SK-N-SH (cell line): ENCODE measurements around the gene CCNY.

Source experiments
- GABPA ChIP-seq: IDR thresholded peaks from 2 replicates; pipeline ENCODE4 v1.4.0; 2012; ENCODE audit warnings: low read depth, mild to moderate bottlenecking
- MAX ChIP-seq: IDR thresholded peaks from 2 replicates; pipeline ENCODE4 v1.4.0; 2012; ENCODE audit warnings: low read depth
- POLR2AphosphoS5 ChIP-seq: IDR thresholded peaks from 2 replicates; pipeline ENCODE4 v1.6.1; 2012; ENCODE audit warnings: low read depth, low read length
- RAD21 ChIP-seq: IDR thresholded peaks from 2 replicates; pipeline ENCODE4 v1.6.1; 2012; ENCODE audit warnings: mild to moderate bottlenecking, low read length
- SIN3A ChIP-seq: IDR thresholded peaks from 2 replicates; pipeline ENCODE4 v1.6.1; 2012; ENCODE audit warnings: low read depth, mild to moderate bottlenecking, low read length, moderate library complexity, borderline replicate concordance
- SMC3 ChIP-seq: IDR thresholded peaks from 2 replicates; pipeline ENCODE4 v1.6.1; 2012; ENCODE audit warnings: low read depth, low read length, improper control_type of control experiment
- TAF1 ChIP-seq: IDR thresholded peaks from 2 replicates; pipeline ENCODE4 v1.6.1; 2012; ENCODE audit warnings: low read depth, mild to moderate bottlenecking, low read length, moderate library complexity, borderline replicate concordance
- TEAD4 ChIP-seq: IDR thresholded peaks from 2 replicates; pipeline ENCODE4 v1.4.0; 2012; ENCODE audit warnings: mild to moderate bottlenecking, borderline replicate concordance; ENCODE audit not compliant: insufficient read depth
- TF ChIP-seq, protein P1 (sequence below): fragments of 200-600 bp; sonication (generic); IDR thresholded peaks from 2 replicates; pipeline ENCODE4 v1.6.1; 2017; ENCODE audit warnings: antibody characterized with exemption, mild to moderate bottlenecking, moderate library complexity

DNA sequence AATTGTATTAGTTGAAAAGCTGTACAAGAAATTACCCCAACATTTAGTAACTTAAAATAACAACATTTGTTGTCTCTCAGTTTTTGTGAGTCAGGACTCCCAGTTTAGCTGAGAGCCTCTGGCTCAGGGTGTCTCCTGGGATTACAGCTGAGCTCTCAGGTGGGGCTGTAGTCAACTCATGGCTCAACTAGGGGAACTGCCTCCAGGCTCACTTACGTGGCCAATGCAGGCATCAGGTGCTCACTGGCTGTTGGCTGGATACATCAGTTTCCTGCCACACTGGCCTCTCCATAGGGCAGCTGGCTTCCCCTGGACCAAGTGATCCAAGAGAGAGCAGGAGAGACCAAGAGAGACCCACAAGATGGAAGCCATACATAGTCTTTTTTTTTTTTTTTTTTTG lies 17.5 kb downstream of the CCNY start:
- TF ChIP-seq MAX (no peak), TAF1 (no peak), GABPA (no peak), RAD21 (no peak), SMC3 (no peak), POLR2AphosphoS5 (no peak), TEAD4 (no peak), SIN3A (no peak)
- TF ChIP-seq, protein P1, sequence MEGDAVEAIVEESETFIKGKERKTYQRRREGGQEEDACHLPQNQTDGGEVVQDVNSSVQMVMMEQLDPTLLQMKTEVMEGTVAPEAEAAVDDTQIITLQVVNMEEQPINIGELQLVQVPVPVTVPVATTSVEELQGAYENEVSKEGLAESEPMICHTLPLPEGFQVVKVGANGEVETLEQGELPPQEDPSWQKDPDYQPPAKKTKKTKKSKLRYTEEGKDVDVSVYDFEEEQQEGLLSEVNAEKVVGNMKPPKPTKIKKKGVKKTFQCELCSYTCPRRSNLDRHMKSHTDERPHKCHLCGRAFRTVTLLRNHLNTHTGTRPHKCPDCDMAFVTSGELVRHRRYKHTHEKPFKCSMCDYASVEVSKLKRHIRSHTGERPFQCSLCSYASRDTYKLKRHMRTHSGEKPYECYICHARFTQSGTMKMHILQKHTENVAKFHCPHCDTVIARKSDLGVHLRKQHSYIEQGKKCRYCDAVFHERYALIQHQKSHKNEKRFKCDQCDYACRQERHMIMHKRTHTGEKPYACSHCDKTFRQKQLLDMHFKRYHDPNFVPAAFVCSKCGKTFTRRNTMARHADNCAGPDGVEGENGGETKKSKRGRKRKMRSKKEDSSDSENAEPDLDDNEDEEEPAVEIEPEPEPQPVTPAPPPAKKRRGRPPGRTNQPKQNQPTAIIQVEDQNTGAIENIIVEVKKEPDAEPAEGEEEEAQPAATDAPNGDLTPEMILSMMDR, result no peak
